Spleen (tissue), 11 donors: ENCODE measurements around the gene ADAM19. TPM values are rescaled to one million over a fixed set of nuclear protein-coding genes. Genes with fewer than 3 reads are reported as not detected.

Experiments
- DNase-seq: peaks from one replicate; pipeline ENCODE4 v3.0.0-alpha.2; 2020
- H3K27ac ChIP-seq, 8 donors: fragments of 200-600 bp; sonication (generic) in 7 of 8; 1 replicate in 4 of 8; 2 replicates in 4 of 8; pipeline versions ENCODE4 v1.5.0 to v1.8.0; 2016 to 2021; ENCODE audit warnings: inconsistent platforms in 4 of 8, mild to moderate bottlenecking in 4 of 8, moderate library complexity in 1 of 8
- H3K27me3 ChIP-seq, 7 donors: fragments of 200-600 bp; sonication (generic) in 6 of 7; replicated peaks in 1 of 7; 1 replicate in 4 of 7; 2 replicates in 3 of 7; pipeline versions ENCODE4 v1.5.0 to v1.8.0; 2016 to 2021; ENCODE audit warnings: inconsistent platforms in 3 of 7, mild to moderate bottlenecking in 1 of 7
- H3K36me3 ChIP-seq, 6 donors: fragments of 200-600 bp; sonication (generic) in 5 of 6; 1 replicate in 4 of 6; 2 replicates in 2 of 6; pipeline versions ENCODE4 v1.5.0 to v1.8.0; 2016 to 2021; ENCODE audit warnings: inconsistent platforms in 2 of 6
- H3K4me1 ChIP-seq, 6 donors: fragments of 200-600 bp; sonication (generic) in 5 of 6; 1 replicate in 3 of 6; 2 replicates in 3 of 6; pipeline versions ENCODE4 v1.5.0 to v1.8.0; 2016 to 2021; ENCODE audit warnings: inconsistent platforms in 3 of 6
- H3K4me3 ChIP-seq, 8 donors: fragments of 200-600 bp; sonication (generic) in 7 of 8; 1 replicate in 4 of 8; 2 replicates in 4 of 8; pipeline versions ENCODE4 v1.5.0 to v1.8.0; 2016 to 2021; ENCODE audit warnings: inconsistent platforms in 4 of 8, mild to moderate bottlenecking in 4 of 8, moderate library complexity in 2 of 8
- H3K9me3 ChIP-seq, 8 donors: fragments of 200-600 bp; sonication (generic) in 7 of 8; 1 replicate in 4 of 8; 2 replicates in 4 of 8; pipeline versions ENCODE4 v1.5.0 to v1.8.0; 2016 to 2021; ENCODE audit warnings: inconsistent platforms in 4 of 8
- POLR2A ChIP-seq, 3 donors: fragments of 450-650 bp; IDR thresholded peaks; one replicate each; pipeline ENCODE4 v1.5.1; 2017; ENCODE audit warnings: antibody characterized with exemption in 3 of 3, mild to moderate bottlenecking in 1 of 3
- POLR2AphosphoS5 ChIP-seq, 3 donors: sonication (generic); formaldehyde crosslinking; IDR thresholded peaks; one replicate each; pipeline ENCODE4 v1.5.1; 2017; ENCODE audit warnings: antibody characterized with exemption in 3 of 3
- WGBS, 5 donors: extraction: QIAGEN DNeasy Blood & Tissue Kit in 3 of 5; methylation state at CpG; one replicate each; pipeline versions ENCODE4 v1.1.5 to v1.1.7; 2013 to 2018; 5-methylcytosine and 5-hydroxymethylcytosine counted together
- intact Hi-C: fragments of 100-400 bp; cut with DNase I; formaldehyde crosslinking; loops from one replicate; pipeline ENCODE4 v1.15.0; 2023; ENCODE audit warnings: low total_unique reads
- polyA plus RNA-seq, 3 donors: library from polyadenylated mRNA; stranded (reverse); fragments of 200-250 nt; gene quantifications; one replicate each; pipeline ENCODE4 v1.2.1, GENCODE V29; 2013
- total RNA-seq, 7 donors: library from RNA; depleted of rRNA in 3 of 7; stranded (reverse); fragments of >200 nt in 3 of 7; fragmentation: NEBNext Ultra II Directional in 4 of 7; extraction: Animal tissue kit (Norgen Biotek cat#: 25700) in 4 of 7; gene quantifications; one replicate each; pipeline versions ENCODE4 v1.1.0 to v1.2.1, GENCODE V29; 2016 to 2021
- TF ChIP-seq, protein P1 (sequence below), 11 experiments: fragments of 200-600 bp in 7 of 11; fragments of 450-650 bp in 4 of 11; sonication (generic) in 4 of 11; IDR thresholded peaks in 8 of 11; conservative IDR thresholded peaks in 3 of 11; 1 replicate in 7 of 11; 2 replicates in 4 of 11; pipeline versions ENCODE4 v1.4.0 to v1.8.0; 2016 to 2021; ENCODE audit warnings: antibody characterized with exemption in 11 of 11, inconsistent platforms in 4 of 11, mild to moderate bottlenecking in 1 of 11
- donor health status: healthy with polysubstance abuse.
- donor health status: DM: no; HTN: no; CAD: no; lungs with moderate emphysema.
- donor health status: DM: no; HTN: no; CAD: no.
- donor health status: Bipolar disorder and iron deficiency.
- donor health status: healthy.
- donor health status: DM: no; HTN: no; CAD: no.
- donor health status: DM: yes; HTN: yes; CAD: no.

Gene ADAM19
- total and polyA plus RNA-seq, 10 donors = 10.9 to 71.1 (median 51.5) TPM

DNA sequence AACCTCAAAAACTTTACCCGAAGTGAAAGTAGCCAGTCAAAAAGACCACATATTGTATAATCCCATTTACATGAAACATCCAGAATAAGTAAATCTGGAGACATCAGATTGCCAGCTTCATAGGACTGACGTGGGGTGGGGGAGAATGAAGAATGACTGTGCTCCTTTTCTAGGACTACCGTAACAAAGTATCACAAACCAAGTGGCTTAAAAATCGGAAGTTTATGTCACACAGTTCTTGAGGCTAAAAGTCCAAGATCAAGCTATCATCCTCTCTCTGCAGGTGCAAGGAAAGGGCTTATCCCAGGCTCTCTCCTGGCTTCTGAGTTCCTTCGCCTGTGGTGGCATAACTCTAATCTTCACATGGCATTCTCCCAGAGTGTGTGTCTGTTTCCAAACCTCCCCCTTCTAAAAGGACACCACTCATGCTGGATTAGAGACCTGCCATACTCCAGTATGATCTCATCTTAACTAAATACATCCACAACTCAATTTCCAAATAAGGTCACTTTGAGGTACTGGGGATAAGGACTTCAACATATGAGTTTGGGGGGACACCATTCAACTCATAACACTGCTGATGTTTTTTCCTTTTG, 25.5 kb downstream of the ADAM19 start:
- intact Hi-C loops = no loop called here
- H3K27me3 ChIP-seq = no peaks in the 10 kb centered on the region
- H3K9me3 ChIP-seq = no peaks in the 10 kb centered on the region
- WGBS, 5 donors = 73 to 92% (median 86%) methylated on average over 5 of the region's 5 CpGs
- DNase-seq = no peak
- peaks cover 45 to 95% (median 71%) of the 10 kb centered on the region in 6 donors for H3K4me1 ChIP-seq
- peaks cover 0 to 10% (median 0%) of the 10 kb centered on the region in 6 donors for H3K36me3 ChIP-seq
- H3K4me3 ChIP-seq = no peak overlapping the region
- H3K27ac ChIP-seq = peak overlapping the region in 4 of 8 donors; percentile 82 to 91 (median 84)
- no peak for TF ChIP-seq POLR2AphosphoS5 (IDR thresholded peaks at IDR 0.05)
- no peak for TF ChIP-seq POLR2A (IDR thresholded peaks at IDR 0.05)
- TF ChIP-seq, protein P1, sequence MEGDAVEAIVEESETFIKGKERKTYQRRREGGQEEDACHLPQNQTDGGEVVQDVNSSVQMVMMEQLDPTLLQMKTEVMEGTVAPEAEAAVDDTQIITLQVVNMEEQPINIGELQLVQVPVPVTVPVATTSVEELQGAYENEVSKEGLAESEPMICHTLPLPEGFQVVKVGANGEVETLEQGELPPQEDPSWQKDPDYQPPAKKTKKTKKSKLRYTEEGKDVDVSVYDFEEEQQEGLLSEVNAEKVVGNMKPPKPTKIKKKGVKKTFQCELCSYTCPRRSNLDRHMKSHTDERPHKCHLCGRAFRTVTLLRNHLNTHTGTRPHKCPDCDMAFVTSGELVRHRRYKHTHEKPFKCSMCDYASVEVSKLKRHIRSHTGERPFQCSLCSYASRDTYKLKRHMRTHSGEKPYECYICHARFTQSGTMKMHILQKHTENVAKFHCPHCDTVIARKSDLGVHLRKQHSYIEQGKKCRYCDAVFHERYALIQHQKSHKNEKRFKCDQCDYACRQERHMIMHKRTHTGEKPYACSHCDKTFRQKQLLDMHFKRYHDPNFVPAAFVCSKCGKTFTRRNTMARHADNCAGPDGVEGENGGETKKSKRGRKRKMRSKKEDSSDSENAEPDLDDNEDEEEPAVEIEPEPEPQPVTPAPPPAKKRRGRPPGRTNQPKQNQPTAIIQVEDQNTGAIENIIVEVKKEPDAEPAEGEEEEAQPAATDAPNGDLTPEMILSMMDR (IDR thresholded peaks at IDR 0.05 in 8 of 11, conservative IDR thresholded peaks at IDR 0.05 in 3 of 11) = no peak

DNA sequence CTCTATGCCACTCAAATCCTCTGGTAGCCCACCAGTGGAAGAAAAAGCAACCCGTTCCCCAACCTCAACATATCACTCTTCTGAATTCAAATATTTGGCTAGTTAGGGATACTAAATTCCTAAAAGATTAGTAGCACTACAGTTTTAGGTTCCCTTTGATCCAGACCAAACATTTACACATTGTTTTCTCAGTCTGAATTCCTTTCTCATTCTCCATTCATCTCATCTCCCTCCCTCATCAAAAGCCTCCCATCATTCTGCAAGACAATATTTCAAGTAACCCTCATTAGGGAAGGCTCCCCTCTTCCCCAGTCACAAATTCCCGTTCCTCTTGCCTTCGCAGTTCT, 26.3 kb downstream of the ADAM19 start:
- peak overlapping the region in 5 of 8 donors; percentile 48 to 91 (median 84) for H3K27ac ChIP-seq
- intact Hi-C loops = no loop called here
- no peak overlapping the region for H3K4me3 ChIP-seq
- no peak for DNase-seq
- peaks cover 0 to 10% (median 0%) of the 10 kb centered on the region in 6 donors for H3K36me3 ChIP-seq
- WGBS, 5 donors = 78 to 90% (median 86%) methylated on average over 3 of the region's 3 CpGs
- H3K9me3 ChIP-seq = no peaks in the 10 kb centered on the region
- peaks cover 37 to 95% (median 71%) of the 10 kb centered on the region in 6 donors for H3K4me1 ChIP-seq
- H3K27me3 ChIP-seq = no peaks in the 10 kb centered on the region
- TF ChIP-seq, protein P1 (IDR thresholded peaks at IDR 0.05 in 8 of 11, conservative IDR thresholded peaks at IDR 0.05 in 3 of 11) = no peak
- TF ChIP-seq POLR2A (IDR thresholded peaks at IDR 0.05) = no peak
- TF ChIP-seq POLR2AphosphoS5 (IDR thresholded peaks at IDR 0.05) = no peak

DNA sequence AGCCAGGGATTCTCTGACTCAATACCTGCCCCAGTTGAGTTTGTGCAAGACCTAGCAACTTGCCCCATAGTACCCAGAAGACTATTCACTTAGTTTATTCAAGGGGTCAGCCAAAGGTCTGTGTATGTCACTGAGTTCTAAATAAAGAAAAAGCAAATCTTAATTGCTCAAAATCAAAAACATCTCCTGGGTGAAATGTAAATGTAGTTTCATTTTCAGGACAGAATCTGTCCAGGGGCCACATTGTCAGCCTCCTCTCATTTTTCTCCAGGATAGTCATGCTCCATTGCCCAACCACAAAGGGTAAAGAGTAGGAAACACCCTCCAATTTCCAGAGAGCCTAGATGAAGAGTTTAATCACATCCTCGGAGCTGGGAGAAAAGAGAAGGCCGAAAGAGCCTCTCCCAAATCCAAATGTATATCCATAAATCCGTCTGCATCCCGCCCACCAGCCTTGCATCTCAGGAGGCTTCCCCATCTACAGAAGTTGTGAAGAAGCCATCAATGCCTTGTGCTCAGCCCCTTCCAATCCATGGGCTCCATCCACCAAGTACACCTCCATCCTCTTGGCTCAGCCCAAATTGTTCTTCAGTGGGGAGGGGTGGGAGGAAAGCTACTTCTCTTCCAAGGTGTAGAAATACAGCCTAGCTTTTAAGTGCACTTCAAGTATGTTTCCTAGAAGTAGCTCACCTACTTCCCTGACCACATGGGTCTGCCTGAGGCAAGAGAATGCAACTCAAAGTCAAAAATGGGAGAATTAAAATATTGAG, 26.9 kb downstream of the ADAM19 start:
- 84 to 94% (median 90%) methylated on average over 4 of the region's 4 CpGs for WGBS, 5 donors
- DNase-seq = no peak
- Histone ChIP-seq H3K27ac (peak overlapping the region in 5 of 8 donors; percentile 48 to 91 (median 84)), H3K4me3 (no peak overlapping the region), H3K4me1 (peaks cover 33 to 95% (median 71%) of the 10 kb centered on the region in 6 donors), H3K27me3 (no peaks in the 10 kb centered on the region), H3K36me3 (peaks cover 0 to 10% (median 0%) of the 10 kb centered on the region in 6 donors), H3K9me3 (no peaks in the 10 kb centered on the region)
- intact Hi-C loops = no loop called here
- TF ChIP-seq POLR2A (IDR thresholded peaks at IDR 0.05) = no peak
- TF ChIP-seq POLR2AphosphoS5 (IDR thresholded peaks at IDR 0.05) = no peak
- TF ChIP-seq, protein P1 (IDR thresholded peaks at IDR 0.05 in 8 of 11, conservative IDR thresholded peaks at IDR 0.05 in 3 of 11) = no peak

DNA sequence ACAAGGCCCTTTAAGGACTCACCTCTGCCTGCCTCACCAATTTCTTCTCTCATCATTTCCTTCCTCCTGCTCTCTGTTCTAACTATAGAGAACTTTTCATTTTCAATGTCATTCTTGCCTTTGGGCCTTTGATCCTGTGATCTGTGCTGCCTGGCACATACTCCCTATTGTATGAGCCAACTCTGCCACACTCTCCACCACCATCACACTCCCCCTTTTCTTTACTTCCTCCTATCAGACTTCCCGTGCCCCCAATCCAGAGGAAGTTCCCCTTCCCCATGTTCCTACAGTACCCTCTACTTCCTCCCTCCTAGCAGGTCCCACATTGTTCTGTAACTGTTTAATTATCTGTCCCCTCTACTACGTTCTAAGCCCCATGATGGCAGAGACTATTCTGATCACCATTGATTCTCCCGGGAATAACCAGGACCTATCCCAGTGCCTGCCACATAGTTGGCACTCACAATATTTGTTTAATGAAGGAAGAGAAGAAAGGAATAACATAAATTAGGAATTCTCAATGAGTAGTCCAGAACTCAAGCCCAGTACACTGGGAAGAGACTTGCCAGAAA, 27.5 kb downstream of the ADAM19 start:
- no peaks in the 10 kb centered on the region for H3K27me3 ChIP-seq
- H3K9me3 ChIP-seq = no peaks in the 10 kb centered on the region
- peak overlapping the region in 1 of 8 donors; percentile 2 for H3K4me3 ChIP-seq
- peak overlapping the region in 6 of 8 donors; percentile 29 to 91 (median 83) for H3K27ac ChIP-seq
- DNase-seq = no peak
- H3K4me1 ChIP-seq = peaks cover 33 to 95% (median 74%) of the 10 kb centered on the region in 6 donors
- peaks cover 0 to 10% (median 0%) of the 10 kb centered on the region in 6 donors for H3K36me3 ChIP-seq
- intact Hi-C loops = no loop called here
- WGBS, 5 donors = 53 to 62% (median 59%) methylated on average over 3 of the region's 3 CpGs
- TF ChIP-seq, protein P1 (IDR thresholded peaks at IDR 0.05 in 8 of 11, conservative IDR thresholded peaks at IDR 0.05 in 3 of 11) = no peak
- TF ChIP-seq POLR2A (IDR thresholded peaks at IDR 0.05) = no peak
- no peak for TF ChIP-seq POLR2AphosphoS5 (IDR thresholded peaks at IDR 0.05)
